ENCODE results near the gene CCDC50.

GRCh38 chr3:191280111-191280510 is 49.1 kb upstream of the CCDC50 start:
- TF ChIP-seq CTCF (IDR thresholded peaks at IDR 0.05) (no peak), POLR2A (IDR thresholded peaks at IDR 0.05) (no peak)

Data from adrenal gland (tissue), 5 donors.